ENCODE measurements around the gene ASCL3. TPM values are rescaled to one million over a fixed set of nuclear protein-coding genes. Genes with fewer than 3 reads are reported as not detected.

The ASCL3 gene
- total and polyA plus RNA-seq, 10 donors: not detected

DNA sequence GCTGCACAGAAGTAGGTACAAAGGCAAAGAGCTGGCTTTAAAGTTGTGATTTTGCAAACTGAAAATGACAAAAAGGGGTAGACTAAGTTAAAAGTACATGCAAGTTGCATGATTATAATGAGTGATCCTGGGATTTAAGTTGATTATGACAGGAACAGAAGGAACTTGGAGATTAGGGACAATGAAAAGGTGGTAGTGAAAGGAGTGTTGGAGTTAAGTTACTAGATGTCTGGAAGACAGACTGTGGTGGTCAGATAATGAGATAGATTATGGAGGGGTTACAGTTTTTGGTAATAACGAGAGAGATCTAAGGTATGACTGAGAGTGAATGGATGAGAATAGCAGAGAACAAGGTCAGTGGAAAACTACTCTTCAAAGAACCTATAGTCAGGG, 29.1 kb upstream of the ASCL3 start:
- Histone ChIP-seq H3K36me3 (peaks cover 0 to 7% (median 0%) of the 10 kb centered on the region in 6 donors), H3K4me1 (no peaks in the 10 kb centered on the region), H3K4me3 (no peak overlapping the region), H3K27me3 (replicated peaks in 1 of 7) (no peaks in the 10 kb centered on the region), H3K9me3 (no peaks in the 10 kb centered on the region), H3K27ac (no peak overlapping the region)
- intact Hi-C loops (cut with DNase I; ENCODE audit: low total_unique reads): no loop called here
- TF ChIP-seq, protein P1, sequence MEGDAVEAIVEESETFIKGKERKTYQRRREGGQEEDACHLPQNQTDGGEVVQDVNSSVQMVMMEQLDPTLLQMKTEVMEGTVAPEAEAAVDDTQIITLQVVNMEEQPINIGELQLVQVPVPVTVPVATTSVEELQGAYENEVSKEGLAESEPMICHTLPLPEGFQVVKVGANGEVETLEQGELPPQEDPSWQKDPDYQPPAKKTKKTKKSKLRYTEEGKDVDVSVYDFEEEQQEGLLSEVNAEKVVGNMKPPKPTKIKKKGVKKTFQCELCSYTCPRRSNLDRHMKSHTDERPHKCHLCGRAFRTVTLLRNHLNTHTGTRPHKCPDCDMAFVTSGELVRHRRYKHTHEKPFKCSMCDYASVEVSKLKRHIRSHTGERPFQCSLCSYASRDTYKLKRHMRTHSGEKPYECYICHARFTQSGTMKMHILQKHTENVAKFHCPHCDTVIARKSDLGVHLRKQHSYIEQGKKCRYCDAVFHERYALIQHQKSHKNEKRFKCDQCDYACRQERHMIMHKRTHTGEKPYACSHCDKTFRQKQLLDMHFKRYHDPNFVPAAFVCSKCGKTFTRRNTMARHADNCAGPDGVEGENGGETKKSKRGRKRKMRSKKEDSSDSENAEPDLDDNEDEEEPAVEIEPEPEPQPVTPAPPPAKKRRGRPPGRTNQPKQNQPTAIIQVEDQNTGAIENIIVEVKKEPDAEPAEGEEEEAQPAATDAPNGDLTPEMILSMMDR (IDR thresholded peaks at IDR 0.05 in 8 of 11, conservative IDR thresholded peaks at IDR 0.05 in 3 of 11): no peak
- TF ChIP-seq POLR2A (IDR thresholded peaks at IDR 0.05): no peak
- TF ChIP-seq POLR2AphosphoS5 (IDR thresholded peaks at IDR 0.05): no peak
- no peak for DNase-seq
- 78 to 98% (median 83%) methylated on average over 1 of the region's 1 CpG for WGBS, 5 donors

DNA sequence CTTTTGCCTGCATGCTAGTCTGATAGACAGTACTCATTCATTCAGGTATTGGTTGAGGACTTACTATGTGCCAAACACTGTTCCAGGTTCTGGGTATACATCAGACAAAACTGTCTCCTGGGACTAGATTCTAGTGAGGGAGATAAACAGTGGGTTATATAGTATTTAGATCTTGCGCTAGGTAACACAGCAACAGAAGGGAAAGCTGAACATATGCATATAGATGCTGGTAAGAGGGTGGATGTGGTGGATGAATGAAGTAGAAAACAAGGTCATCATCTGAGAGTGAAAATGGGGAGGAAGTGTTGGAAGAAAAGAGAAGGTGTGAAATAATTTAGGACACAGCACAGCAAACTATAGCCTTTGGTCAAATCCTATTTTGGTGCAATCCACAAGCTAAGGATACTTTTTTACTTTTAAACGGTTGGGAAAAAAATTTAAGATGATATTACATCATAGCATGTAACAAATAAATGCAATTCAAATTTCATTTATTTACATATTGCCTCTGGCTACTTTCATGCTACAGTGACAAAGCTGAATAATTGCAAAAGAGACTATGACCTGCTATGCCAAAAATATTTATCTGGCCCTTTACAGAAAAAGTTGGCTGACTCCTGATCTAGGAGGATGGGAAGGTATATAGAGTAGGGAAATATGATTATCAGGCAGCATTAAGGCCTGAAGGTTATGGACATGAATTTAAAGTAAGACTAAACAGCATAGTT, 28.5 kb upstream of the ASCL3 start:
- DNase-seq: no peak
- WGBS, 5 donors: 86 to 94% (median 90%) methylated on average over 2 of the region's 2 CpGs
- H3K4me3 ChIP-seq: no peak overlapping the region
- H3K27me3 ChIP-seq (replicated peaks in 1 of 7): no peaks in the 10 kb centered on the region
- TF ChIP-seq POLR2A (IDR thresholded peaks at IDR 0.05): no peak
- TF ChIP-seq, protein P1 (IDR thresholded peaks at IDR 0.05 in 8 of 11, conservative IDR thresholded peaks at IDR 0.05 in 3 of 11): no peak
- TF ChIP-seq POLR2AphosphoS5 (IDR thresholded peaks at IDR 0.05): no peak
- intact Hi-C loops (cut with DNase I; ENCODE audit: low total_unique reads): no loop called here
- no peak overlapping the region for H3K27ac ChIP-seq
- no peaks in the 10 kb centered on the region for H3K9me3 ChIP-seq
- no peaks in the 10 kb centered on the region for H3K4me1 ChIP-seq
- peaks cover 0 to 7% (median 0%) of the 10 kb centered on the region in 6 donors for H3K36me3 ChIP-seq

DNA sequence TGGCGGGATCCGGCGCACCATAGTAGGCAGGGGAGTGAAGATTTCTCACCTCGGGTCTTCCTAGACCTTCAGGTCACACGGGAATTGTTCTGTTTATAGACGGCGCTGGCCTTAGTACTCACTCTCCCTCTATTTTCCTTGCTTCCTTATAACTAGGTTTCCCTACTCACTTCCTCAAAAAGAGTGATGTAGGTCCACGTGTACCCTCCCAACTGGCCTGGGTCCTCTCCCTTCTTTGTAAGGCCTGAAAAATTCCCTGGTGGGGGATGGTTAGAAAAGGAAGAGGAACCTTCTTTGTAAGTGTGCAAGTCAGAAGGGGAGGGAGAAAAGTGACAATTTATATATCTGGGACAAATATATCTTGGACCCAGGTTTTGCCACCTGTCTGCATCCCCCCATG, 24.4 kb upstream of the ASCL3 start:
- Histone ChIP-seq H3K9me3 (no peaks in the 10 kb centered on the region), H3K36me3 (peaks cover 0 to 7% (median 0%) of the 10 kb centered on the region in 6 donors), H3K4me1 (peaks cover 20 to 32% (median 25%) of the 10 kb centered on the region in 6 donors), H3K27ac (no peak overlapping the region), H3K27me3 (replicated peaks in 1 of 7) (no peaks in the 10 kb centered on the region), H3K4me3 (no peak overlapping the region)
- intact Hi-C loops (cut with DNase I; ENCODE audit: low total_unique reads): loop anchor here (10.0 kb wide), 1 partner anchor 282 kb away; the partner anchor contains the start of genes RPL27A and TRIM66
- no peak for DNase-seq
- 78 to 89% (median 83%) methylated on average over 8 of the region's 8 CpGs for WGBS, 5 donors
- TF ChIP-seq POLR2AphosphoS5 (IDR thresholded peaks at IDR 0.05): no peak
- TF ChIP-seq, protein P1 (IDR thresholded peaks at IDR 0.05 in 8 of 11, conservative IDR thresholded peaks at IDR 0.05 in 3 of 11): no peak
- TF ChIP-seq POLR2A (IDR thresholded peaks at IDR 0.05): no peak

All from spleen (tissue), 11 donors.